NCI-H345 treated with DMSO at 0.1 percent for 48 hours (cell line): Measurements from ENCODE around the gene CDK2AP2.
"Not testable (repeated sequence)": the region's sequence is repeated elsewhere in the genome, so short reads cannot be mapped to it uniquely, and the experiment has no call there.

ENCODE experiments used
- DNase-seq: peaks from one replicate; lab custom pipeline; 2025; ENCODE audit not compliant: unreplicated experiment; lab: John Stamatoyannopoulos, UW

Gene CDK2AP2

DNA sequence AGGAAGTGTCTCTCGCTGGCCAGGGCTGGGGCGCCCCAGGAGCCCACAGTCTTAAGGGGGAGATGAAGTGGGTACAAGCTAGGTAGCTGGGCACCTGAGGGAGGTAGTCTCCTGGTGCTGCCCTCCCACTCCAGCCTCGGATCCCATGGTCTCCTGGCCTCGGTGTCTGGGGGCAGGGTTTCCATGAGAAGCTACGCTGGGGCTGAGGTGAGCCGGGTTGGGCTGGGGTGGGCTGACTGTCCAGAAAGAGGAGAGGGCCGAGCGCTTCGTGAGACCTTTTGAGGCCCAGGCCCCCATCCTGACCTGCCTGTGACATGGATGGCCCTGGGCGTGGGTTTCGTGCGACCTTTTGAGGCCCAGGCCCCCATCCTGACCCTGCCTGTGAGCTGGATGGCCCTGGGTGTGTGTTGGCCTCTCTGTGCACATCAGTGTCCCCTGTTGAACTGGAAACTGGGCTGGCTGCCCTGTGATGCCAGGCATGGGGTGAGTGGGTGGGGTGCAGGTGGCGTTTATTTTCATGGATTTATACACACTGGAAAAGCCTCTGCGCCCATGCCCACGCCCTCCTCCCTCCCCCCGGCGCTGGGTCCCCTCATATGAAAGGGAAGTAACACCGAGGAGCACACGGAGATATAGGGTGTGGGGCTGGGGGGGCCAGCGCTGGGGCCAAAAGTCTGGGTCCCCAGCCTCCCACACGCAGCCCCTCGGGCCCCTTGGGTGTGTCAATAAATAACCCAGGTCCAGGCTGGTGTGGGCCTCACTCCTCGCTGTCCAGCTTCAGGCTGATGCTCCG, 16.5 kb downstream of the CDK2AP2 start:
- DNase-seq = no peak

DNA sequence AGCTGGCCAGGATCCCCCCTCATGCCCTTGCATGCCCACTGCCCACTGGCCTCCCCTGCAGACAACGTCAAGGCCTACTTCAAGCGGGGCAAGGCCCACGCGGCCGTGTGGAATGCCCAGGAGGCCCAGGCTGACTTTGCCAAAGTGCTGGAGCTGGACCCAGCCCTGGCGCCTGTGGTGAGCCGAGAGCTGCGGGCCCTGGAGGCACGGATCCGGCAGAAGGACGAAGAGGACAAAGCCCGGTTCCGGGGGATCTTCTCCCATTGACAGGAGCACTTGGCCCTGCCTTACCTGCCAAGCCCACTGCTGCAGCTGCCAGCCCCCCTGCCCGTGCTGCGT, 17.3 kb downstream of the CDK2AP2 start:
- DNase-seq = no peak

DNA sequence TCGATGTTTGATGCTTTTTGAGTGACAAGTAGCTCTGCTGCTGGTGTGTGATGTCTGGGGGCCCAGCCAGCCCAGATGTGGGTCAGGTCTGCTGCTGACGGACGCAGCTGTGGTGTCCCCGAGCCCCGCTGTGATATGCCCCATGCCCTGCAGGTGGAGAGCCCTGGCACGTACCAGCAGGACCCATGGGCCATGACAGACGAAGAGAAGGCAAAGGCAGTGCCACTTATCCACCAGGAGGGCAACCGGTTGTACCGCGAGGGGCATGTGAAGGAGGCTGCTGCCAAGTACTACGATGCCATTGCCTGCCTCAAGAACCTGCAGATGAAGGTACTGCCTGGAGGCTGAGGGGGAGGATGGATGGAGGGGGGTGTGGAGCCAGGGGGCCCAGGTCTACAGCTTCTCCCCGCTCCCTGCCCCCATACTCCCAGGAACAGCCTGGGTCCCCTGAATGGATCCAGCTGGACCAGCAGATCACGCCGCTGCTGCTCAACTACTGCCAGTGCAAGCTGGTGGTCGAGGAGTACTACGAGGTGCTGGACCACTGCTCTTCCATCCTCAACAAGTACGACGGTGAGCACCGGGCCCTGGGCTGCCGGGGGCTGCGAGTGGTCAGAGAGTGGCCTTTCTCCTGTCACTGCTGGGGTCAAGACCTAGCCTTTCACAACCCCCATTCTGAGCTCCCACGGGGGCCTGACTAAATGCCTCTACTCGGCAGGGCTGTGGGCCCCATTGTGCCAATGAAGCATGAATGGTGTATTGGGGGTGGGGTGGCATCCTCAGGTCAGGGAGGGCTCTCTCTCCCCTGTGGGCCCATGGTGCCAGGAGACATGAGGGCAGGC, 17.9 kb downstream of the CDK2AP2 start:
- DNase-seq = no peak

DNA sequence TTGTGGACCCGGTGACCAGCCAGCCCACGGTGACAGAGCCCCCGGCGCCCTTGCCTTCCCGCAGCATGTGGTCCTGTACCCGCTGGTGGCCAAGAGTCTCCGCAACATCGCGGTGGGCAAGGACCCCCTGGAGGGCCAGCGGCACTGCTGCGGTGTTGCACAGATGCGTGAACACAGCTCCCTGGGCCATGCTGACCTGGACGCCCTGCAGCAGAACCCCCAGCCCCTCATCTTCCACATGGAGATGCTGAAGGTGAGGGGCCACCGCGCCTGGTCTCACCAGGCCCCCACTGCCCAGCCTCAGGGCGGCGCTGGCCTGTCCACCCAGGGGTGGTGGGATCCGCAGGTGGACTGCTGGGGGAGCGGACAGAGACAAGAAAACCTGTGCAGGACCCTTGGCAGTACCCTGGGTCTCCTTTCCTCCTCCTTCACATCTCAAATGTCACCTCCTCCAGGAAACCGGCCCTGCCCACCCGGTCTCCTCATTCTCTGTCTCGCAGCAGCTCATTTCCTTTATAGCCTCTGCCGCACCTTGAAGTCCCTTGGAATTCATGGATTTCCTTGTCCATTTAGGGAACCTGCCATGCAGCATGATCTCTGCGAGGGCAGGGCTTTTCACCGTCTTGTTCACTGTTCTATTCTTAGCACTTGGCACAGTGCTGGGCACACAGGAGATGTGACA, 18.6 kb downstream of the CDK2AP2 start:
- DNase-seq = no peak

DNA sequence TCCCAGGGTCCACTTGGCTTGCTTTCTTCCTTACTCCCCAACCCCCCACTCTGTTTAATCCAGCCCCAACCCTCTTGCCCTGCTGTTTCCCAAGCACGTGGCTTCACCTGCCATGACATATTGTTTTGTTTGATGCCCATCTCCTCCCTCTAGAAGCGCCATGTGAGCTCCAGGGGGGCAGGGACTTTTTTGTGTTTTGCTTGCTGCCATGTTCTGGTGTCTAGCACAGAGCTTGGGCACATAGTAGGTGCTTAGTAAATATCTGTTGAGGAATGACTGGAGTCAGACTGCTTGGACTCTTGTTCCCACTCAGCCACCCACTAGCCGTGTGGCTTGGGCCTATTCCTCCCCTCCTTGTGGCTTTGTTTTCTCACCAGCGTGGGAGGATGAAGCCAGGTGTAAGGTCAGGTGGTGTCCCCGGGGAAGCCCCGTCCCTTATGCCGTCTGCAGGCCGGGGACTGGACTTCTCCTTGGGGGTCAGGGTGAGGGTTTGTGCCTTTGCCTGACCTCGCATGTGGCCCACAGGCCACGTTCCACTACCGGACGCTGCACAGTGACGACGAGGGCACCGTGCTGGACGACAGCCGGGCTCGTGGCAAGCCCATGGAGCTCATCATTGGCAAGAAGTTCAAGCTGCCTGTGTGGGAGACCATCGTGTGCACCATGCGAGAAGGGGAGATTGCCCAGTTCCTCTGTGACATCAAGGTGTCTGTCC, 21.3 kb downstream of the CDK2AP2 start:
- no peak for DNase-seq

DNA sequence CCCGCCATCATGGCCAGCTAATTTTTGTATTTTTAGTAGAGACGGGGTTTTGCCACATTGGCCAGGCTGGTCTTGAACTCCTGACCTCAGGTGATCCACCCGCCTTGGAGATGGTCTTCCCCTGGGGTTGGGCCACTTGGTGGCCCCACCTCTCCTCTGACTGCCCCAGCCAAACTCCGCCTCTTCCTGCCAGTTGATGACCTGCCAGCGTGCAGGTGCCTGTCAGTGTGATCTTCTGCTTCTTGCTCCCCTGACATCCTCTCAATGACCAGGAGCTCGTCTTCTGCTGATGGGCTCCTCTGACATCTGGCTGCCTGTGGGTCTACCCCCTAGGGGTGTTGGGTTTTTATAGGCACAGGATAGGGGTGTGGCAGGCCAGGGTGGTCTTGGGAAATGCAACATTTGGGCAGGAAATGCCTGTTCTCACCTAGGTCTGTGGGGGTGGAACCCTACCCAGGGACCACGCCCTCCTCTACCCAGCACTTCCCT, 22.0 kb downstream of the CDK2AP2 start:
- not testable (repeated sequence) for DNase-seq

DNA sequence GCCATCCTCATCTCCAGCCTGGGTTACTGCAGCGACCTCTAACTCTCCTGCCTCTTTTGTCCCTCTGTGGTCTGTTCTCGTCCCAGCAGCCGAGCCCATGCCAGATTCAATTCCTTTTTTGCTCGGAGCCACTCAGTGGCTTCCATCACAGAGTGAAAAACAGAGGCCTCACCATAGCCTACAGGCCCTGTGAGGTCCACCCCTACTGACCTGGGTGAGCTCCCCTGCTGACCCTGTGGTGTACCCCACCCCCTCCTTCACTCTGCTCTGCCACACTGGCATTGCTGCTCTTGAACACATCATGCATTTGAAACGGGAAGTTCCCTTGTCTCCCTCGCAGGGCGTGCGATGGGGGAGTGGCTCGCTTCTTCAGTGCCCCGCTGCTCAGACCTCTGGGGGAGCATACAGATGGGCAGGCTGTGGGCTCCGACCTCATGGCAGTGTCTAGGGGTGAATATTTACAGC, 23.1 kb downstream of the CDK2AP2 start:
- DNase-seq = no peak

DNA sequence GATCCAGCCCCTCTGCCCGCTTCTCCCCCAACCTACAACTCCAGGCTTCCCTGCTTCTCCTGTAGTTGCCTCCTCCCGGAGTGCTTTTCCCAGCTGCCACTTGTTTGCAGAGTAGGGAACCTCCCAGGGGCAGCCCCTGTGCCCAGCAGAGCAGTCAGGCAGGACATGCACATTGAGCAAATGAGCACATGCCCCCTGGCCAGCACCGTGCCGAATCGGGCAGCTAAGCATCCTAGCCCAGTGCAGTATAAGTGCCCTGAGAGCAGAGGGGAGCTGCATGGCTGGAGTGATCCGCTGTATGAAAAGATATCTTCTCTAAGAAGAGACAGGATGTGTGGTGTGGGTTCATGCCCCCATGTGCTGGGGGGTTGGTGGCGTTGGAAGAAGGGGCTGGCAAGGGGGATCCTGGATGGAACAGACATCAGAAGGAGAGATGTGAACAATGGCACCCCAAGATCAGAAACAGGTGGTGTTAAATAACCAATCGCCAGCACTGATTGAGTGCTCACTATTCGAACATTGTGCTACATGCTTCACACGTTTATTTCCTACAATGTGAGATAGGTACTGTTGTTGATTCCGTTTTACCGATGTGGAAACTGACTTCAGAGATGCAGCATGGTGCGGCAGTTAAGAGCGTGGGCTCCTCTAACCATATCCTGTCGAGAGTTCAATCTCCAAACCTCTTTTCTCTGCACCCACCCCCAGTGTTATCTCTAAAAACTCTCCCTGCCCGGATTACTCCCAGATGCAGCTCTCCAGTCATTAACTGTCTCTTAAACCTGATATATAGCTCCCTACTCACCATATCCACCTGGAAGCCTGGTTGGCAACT, 23.9 kb downstream of the CDK2AP2 start:
- no peak for DNase-seq

DNA sequence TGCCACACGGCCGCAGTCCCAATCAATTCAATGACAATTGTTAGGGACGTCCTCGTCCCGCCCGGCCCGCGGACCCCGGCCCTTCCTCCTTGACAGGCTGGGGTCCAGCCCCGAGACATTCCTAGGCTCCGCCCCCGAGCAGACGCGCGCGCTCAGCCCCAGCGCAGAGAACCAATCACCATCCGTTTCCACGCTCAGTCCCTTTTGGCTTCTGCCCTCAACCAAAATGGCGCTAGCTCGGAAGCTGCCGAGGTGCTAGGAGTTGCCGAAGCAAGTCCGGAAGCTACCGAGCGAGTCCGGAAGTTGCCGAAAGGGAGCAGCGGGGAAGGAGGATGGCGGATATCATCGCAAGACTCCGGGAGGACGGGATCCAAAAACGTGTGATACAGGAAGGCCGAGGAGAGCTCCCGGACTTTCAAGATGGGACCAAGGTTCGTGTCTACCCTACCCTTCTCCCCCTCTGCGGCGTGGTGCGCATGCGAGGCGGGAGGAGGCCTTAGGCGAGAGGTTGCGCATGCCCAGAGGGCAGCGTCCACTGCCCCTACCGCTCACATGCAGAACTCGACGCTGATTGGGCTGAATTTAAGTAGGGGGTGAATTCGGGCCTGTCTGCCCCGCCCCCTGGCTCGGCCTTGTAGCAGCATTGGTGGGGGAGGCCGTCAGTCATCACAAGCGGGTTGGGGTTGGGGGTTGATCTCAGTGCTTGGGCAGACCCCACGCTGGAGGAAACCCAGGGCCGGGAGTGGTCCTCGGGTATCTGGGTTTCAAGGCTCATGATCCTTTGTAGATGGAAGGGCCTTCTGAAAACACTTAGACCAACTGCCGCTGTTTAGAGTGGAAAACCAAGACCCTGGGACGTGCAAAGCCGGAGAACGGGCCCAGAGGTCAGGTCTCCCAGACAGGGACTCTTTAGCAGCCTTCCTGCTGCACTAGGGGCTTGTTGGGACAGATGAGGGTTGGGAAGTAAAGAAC, 24.8 kb downstream of the CDK2AP2 start, which contains the start of gene AIP:
AIP (plus strand) TSS at position 200 of the 972 bp plus-strand sequence; CDS start at position 333, 133 bp downstream.
- DNase-seq = peak; percentile 97

DNA sequence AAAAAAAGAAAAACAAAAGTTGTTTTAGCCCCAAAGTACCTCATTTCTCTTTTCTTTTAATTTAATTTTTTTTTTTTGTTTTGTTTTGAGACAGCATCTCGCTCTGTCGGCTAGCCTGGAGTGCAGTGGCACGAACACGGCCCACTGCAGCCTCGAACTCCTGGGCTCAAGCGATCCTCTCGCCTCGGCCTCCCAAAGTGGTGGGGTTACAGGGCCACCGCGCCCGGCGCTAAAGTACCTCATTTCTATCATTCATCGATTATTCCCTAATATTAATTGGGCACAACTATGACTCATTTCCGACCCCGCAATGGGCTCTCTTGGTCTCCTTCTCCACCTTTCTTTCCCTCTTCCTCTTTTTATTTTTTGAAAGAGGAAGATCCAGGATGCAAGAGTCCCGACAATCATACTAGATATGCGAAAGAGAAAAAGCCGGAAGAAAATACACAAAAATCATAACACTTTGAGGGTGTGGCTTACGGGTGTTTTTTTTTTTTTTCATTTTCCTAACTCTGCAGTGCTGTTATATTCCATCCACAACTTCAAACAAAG, 25.6 kb downstream of the CDK2AP2 start:
- DNase-seq = no peak

DNA sequence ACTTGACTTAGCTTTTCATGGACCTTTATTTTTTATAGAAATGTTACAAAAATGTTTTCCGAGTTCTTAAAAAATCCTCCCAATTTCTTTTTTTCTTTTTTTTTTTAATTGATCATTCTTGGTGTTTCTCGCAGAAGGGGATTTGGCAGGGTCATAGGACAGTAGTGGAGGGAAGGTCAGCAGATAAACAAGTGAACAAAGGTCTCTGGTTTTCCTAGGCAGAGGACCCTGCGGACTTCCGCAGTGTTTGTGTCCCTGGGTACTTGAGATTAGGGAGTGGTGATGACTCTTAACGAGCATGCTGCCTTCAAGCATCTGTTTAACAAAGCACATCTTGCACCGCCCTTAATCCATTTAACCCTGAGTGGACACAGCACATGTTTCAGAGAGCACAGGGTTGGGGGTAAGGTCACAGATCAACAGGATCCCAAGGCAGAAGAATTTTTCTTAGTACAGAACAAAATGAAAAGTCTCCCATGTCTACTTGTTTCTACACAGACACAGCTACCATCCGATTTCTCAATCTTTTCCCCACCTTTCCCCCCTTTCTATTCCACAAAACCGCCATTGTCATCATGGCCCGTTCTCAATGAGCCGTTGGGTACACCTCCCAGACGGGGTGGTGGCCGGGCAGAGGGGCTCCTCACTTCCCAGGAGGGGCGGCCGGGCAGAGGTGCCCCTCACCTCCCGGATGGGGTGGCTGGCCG, 30.5 kb downstream of the CDK2AP2 start:
- not testable (repeated sequence) for DNase-seq

DNA sequence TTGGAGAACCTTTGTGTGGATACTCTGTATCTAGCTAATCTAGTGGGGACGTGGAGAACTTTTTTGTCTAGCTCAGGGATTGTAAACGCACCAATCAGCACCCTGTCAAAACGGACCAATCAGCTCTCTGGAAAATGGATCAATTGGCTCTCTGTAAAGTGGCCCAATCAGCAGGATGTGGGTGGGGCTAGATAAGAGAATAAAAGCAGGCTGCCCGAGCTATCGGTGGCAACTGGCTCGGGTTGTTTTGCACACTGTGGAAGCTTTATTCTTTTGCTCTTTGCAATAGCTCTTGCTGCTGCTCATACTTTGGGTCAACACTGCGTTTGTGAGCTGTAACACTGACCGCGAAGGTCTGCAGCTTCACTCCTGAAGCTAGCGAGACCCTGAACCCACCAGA, 31.3 kb downstream of the CDK2AP2 start:
- DNase-seq = not testable (repeated sequence)

DNA sequence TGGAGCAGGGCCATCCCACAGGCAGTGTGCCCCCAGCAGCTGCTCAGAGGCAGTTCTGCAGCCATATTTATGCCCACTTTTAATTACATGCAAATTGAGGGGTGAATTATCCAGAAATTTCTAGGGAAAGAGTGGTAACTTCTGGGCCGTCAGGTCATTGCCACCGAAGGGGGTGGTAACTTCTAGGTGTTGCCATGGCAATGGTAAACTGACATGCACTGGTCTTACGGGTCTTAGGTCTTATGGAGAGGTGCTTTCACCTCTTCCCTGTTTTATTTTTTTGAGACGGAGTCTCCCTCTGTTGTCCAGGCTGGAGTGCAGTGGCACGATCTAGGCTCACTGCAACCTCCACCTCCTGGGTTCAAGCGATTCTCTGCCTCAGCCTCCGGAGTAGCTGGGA, 35.1 kb downstream of the CDK2AP2 start:
- no peak for DNase-seq

DNA sequence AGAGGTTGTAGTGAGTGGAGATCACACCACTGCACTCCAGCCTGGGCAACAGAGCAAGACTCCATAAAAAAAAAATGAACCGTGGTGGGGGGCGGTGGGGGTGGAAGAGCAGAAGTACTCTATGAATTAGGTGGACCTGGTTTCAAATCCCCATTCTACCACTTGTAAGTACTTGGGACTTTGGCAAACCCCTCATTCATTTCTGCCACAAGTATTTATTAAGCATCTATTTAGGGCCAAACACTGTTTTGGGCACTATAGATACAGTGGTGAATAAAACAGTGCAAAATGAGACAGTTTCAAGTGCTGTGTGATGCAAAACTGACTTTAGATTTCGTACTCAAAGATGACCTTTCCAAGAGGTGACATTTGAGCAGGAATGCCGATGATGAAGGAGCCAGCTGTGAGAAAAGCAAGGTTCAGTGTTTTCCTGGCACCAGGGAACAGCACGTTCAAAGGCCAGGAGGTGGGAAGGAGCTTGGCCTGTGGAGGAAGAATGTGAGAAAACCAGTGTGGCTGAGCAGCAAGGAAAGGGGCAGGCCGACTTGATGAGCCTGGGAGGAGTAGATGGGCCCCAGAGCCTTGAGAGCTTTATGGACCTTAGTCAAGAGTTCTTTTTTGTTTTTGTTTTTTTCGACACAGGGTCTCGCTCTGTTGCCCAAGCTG, 37.5 kb downstream of the CDK2AP2 start:
- no peak for DNase-seq

DNA sequence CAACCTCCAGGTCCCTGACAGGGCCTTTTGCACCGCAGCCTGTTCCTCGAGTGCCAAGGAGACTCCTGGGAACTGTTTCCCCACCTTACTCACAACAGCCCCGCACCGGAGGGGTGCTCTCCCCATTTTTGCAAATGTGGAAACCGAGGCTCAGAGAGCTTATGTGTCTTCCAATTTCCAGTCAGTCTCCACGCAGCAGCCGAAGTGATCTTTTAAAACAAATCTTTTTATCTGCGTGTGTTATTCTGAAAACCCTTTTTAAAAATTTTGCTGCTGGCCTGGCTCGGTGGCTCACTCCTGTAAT, 38.5 kb downstream of the CDK2AP2 start:
- peak; percentile 67 for DNase-seq

DNA sequence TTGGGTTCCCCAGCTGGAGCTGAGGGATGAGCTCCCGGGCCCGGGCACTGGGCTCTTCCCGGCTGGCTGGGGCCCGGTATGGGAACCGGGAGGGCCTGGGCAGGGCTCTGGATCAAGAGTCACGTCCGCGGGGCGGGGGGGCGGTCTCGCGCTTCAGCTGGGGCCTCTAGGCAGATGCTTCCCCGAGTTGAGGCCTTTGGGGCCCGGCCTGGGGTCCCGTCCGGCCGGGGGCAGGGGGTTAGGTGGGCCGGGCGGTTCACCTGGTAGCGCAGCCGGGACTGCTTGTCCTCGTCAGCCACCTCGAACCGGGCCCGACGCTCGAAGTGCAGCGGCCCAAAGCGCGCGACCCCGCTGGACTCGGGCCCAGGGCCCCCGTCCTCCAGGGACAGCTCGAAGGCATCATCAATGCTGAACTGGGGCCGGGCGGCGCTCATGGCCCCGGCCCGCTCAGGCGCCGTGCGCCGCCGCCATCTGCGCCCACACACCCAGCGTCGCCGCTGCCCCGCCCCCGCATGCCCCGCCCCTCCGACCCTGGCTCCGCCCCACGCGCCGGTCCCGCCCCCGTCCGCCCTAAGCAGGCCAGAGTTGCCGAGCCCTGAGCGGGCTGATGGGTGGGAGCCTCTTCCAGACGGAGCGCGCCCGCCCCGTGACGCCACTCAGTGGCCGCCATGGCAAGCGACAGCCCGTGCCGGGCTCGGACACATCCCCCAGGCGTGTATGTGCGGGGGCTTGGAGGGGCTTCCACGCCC, 39.0 kb downstream of the CDK2AP2 start, which contains the start of gene TMEM134:
TMEM134 (minus strand) TSS at position 493 of the 749 bp plus-strand sequence; CDS start at position 434, 59 bp downstream.
- DNase-seq = peak; percentile 78

DNA sequence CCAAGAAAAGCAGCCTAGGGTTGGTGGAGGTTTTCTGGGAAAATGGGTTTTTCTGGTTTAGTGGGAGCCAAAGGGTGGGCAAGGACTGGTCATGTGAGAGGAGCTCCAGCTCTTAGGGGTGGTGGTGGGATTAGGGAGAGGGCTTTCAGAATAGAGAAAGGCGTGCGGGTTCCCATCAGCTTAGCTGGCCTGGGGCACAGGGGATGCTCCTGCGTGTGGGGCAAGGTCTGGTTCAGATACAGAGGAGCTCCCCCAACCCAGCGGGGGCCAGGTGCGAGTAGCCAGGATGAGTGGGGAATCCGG, 39.6 kb downstream of the CDK2AP2 start:
- DNase-seq = no peak
